Ascending aorta (tissue), 2 donors: ENCODE results near the gene RNF8. TPM values are rescaled to one million over a fixed set of nuclear protein-coding genes. Genes with fewer than 3 reads are reported as not detected.
A peak's percentile ranks its signal among the peaks of the same experiment; 100 is the strongest.

Experiments
- DNase-seq, 2 donors: peaks; one replicate each; pipeline ENCODE4 v3.0.0-alpha.2; 2019; ENCODE audit warnings: low spot score in 2 of 2
- H3K27ac ChIP-seq, 2 donors: fragments of 200-600 bp; sonication (generic); one replicate each; pipeline ENCODE4 v1.5.1; 2016 to 2017; ENCODE audit warnings: mild to moderate bottlenecking in 1 of 2
- H3K27me3 ChIP-seq: fragments of 200-600 bp; sonication (generic); one replicate; pipeline ENCODE4 v1.5.1; 2017
- H3K36me3 ChIP-seq, 2 donors: fragments of 200-600 bp; sonication (generic); one replicate each; pipeline ENCODE4 v1.5.1; 2016
- H3K4me1 ChIP-seq, 2 donors: fragments of 200-600 bp; sonication (generic); one replicate each; pipeline ENCODE4 v1.5.1; 2016 to 2017; ENCODE audit warnings: mild to moderate bottlenecking in 1 of 2
- H3K4me3 ChIP-seq, 2 donors: fragments of 200-600 bp; sonication (generic); one replicate each; pipeline ENCODE4 v1.5.1; 2016 to 2017; ENCODE audit warnings: mild to moderate bottlenecking in 1 of 2
- H3K9me3 ChIP-seq, 2 donors: fragments of 200-600 bp; sonication (generic); one replicate each; pipeline ENCODE4 v1.5.1; 2016
- CTCF ChIP-seq, 3 experiments: fragments of 200-600 bp in 2 of 3; fragments of 450-650 bp in 1 of 3; sonication (generic) in 2 of 3; IDR thresholded peaks; one replicate each; pipeline ENCODE4 v1.5.1; 2016 to 2019; ENCODE audit warnings: antibody characterized with exemption in 3 of 3, mild to moderate bottlenecking in 1 of 3, moderate library complexity in 1 of 3
- intact Hi-C: fragments of 100-400 bp; cut with DNase I; formaldehyde crosslinking; loops from one replicate; pipeline ENCODE4 v1.15.1; 2023
- total RNA-seq: library from RNA; depleted of rRNA; stranded (reverse); fragments of >200 nt; gene quantifications from one replicate; pipeline ENCODE4 v1.1.0, GENCODE V29; 2016

Gene RNF8
- total RNA-seq, 1 donor from 2014 or later: 7.3 TPM

DNA sequence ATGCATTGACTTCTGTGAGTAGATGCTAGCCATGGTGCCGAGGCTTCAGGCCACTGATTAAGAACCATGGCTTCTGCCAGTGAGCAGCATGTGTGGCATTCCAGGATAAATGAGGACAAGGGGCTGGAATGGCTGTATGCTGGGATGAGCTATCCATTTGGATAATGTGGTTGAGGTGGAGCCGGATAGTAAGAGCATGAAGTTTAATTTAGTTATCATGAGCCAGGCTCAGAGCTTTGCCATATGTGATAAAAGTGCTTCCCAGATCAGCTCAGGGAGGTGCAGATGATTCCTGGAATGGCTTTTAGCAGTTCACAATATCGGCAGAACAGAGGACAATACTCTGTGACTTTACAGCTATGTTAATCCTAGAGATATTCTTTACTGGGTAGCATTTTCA, 34.6 kb upstream of the RNF8 start:
- no peak for TF ChIP-seq CTCF (IDR thresholded peaks at IDR 0.05)
- DNase-seq: no peak
- intact Hi-C loops: no loop called here
- Histone ChIP-seq H3K4me3 (no peak overlapping the region), H3K27me3 (no peaks in the 10 kb centered on the region), H3K4me1 (peaks cover 0 to 7% of the 10 kb centered on the region in 2 donors), H3K36me3 (peaks cover 56 to 65% of the 10 kb centered on the region in 2 donors), H3K9me3 (no peaks in the 10 kb centered on the region), H3K27ac (no peak overlapping the region)

DNA sequence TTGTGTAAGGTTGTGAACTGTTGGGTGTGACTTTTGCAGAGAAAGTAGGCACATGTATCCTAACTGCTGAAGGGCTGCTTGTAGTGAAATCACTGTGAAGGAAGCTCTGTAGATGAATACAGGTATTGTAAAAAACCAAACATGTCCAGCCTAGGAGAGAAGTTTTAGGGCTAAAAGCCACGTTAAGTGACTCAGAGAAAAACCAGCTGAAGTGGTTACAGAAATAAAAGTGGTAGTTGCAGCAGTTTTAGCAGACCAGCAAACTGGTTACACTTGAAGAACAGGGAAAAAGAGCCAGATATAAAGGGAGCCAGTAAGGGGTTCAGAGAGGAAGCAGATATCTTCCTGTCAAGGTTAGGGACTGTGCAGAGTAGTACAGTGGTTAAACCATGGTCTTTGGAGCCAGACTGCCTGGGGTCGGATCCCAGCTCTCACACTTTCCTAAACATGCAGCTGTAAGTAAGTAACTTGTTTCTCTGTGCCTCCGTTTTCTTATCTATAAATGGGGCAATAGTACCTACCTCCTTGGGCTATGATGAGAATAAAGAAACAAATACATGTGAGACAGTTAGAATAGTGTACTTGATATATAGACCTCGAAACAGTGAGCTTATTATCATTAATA, 33.8 kb upstream of the RNF8 start:
- H3K27me3 ChIP-seq: no peaks in the 10 kb centered on the region
- intact Hi-C loops: loop anchor here (5.0 to 10.0 kb wide), 2 partner anchors 115 to 372 kb away; partner anchors contain the start of gene CMTR1
- no peak for TF ChIP-seq CTCF (IDR thresholded peaks at IDR 0.05)
- peaks cover 50 to 59% of the 10 kb centered on the region in 2 donors for H3K36me3 ChIP-seq
- no peak overlapping the region for H3K27ac ChIP-seq
- H3K4me3 ChIP-seq: no peak overlapping the region
- H3K9me3 ChIP-seq: no peaks in the 10 kb centered on the region
- DNase-seq: no peak
- peaks cover 0 to 15% of the 10 kb centered on the region in 2 donors for H3K4me1 ChIP-seq

DNA sequence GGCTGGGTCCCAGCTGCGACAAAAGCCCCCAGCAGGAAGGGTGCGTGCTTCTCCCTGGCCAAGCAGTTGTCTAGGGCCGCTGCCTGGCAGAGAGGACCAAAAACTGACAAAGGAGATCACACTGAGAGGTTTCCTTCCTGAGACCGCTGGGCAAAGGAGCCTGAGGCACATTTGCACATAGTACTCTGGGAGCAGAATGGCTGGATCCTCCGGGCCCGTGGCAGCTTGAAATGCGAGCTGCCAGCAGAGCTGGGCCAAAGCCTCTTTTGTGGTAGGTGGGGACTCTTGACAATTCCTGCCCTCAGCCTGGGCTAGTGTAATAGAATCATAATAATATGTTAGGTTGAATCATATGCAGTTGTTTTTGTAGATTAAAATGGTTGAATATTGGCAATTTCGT, 33.1 kb upstream of the RNF8 start:
- intact Hi-C loops: loop anchor here (5.0 to 10.0 kb wide), 2 partner anchors 114 to 372 kb away; partner anchors contain the start of gene CMTR1
- peaks cover 43 to 52% of the 10 kb centered on the region in 2 donors for H3K36me3 ChIP-seq
- H3K9me3 ChIP-seq: no peaks in the 10 kb centered on the region
- H3K4me3 ChIP-seq: no peak overlapping the region
- H3K27me3 ChIP-seq: no peaks in the 10 kb centered on the region
- no peak overlapping the region for H3K27ac ChIP-seq
- peaks cover 0 to 16% of the 10 kb centered on the region in 2 donors for H3K4me1 ChIP-seq
- DNase-seq: no peak
- no peak for TF ChIP-seq CTCF (IDR thresholded peaks at IDR 0.05)

DNA sequence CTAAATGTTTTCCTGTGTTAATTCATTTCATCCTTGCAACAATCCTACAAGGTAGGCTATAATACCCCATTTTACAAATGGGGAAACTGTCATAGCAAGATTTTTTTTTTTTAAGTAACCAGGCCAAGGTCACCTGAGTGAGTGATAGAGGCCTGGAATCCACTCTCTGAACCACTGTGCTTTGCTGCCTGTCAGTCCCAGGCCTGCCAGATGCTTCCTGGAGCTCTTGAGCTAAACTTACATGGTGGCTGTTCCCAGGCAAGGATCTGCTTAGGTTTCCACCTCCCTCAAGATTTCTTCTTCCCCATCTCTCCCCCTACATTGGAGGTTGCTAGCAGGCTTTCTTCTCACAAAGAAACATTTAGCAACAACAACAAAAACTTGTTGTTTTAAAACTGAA, 32.7 kb upstream of the RNF8 start:
- Histone ChIP-seq H3K4me3 (no peak overlapping the region), H3K36me3 (peaks cover 39 to 48% of the 10 kb centered on the region in 2 donors), H3K27me3 (no peaks in the 10 kb centered on the region), H3K27ac (peak overlapping the region in 1 of 2 donors; percentile 31), H3K9me3 (no peaks in the 10 kb centered on the region), H3K4me1 (peaks cover 0 to 20% of the 10 kb centered on the region in 2 donors)
- DNase-seq: no peak
- no peak for TF ChIP-seq CTCF (IDR thresholded peaks at IDR 0.05)
- intact Hi-C loops: loop anchor here (5.0 to 10.0 kb wide), 2 partner anchors 114 to 371 kb away; partner anchors contain the start of gene CMTR1

DNA sequence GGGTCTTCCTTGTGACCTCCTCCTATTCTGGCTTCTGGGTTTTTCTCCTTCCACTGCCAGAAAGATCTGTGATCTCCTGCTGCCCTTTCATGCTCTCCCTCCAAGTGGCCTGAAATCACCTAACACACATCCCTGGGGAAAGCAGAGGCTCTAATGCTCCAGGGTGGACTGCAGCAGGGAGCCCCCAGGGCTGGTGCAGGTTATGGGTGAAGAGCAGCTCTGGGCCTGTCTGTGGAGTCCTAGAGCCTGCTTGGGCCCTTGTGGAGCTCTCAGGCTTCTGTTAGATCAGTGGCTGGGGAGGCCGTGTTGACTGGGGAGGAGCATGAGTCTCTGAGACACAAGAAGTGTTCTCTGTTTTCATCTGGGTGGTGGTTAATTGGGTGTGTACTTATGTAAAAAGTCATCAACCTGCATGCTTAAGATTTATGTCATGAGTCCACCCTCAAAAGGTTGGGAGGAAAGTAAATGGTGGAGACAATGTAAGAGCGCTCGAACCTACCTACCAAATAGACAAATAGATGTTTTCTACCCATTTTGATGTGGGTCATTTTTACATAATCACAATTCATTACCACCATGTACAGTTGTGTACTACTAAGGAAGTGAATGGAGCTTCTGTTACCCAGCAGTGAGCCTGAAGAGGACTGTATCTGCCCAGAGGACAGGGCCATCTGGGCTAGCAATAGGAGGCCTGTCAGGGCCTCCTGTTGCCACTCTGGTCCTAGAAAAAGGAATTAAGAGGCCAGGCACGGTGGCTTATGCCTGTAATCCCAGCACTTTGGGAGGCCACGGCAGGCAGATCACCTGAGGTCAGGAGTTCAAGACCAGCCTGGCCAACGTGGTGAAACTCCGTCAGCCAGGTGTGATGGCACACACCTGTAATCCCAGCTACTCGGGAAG, 32.0 kb upstream of the RNF8 start:
- peaks cover 32 to 41% of the 10 kb centered on the region in 2 donors for H3K36me3 ChIP-seq
- DNase-seq: no peak
- TF ChIP-seq CTCF (IDR thresholded peaks at IDR 0.05): no peak
- H3K9me3 ChIP-seq: no peaks in the 10 kb centered on the region
- H3K27me3 ChIP-seq: no peaks in the 10 kb centered on the region
- peak overlapping the region in 1 of 2 donors; percentile 31 for H3K27ac ChIP-seq
- no peak overlapping the region for H3K4me3 ChIP-seq
- H3K4me1 ChIP-seq: peaks cover 0 to 20% of the 10 kb centered on the region in 2 donors
- intact Hi-C loops: loop anchor here (5.0 to 10.0 kb wide), 2 partner anchors 113 to 371 kb away; partner anchors contain the start of gene CMTR1
